ENCODE measurements around the gene ITPR1.

- TF ChIP-seq POLR2A (IDR thresholded peaks at IDR 0.05) (no peak), CTCF (IDR thresholded peaks at IDR 0.05) (no peak)
Observed at GRCh38 chr3:4507024-4507596, 14.0 kb downstream of the ITPR1 start.
